ENCODE results near the gene ARHGAP19.
"Not testable (repeated sequence)": the region's sequence is repeated elsewhere in the genome, so short reads cannot be mapped to it uniquely, and the experiment has no call there.

The ARHGAP19 gene

DNA sequence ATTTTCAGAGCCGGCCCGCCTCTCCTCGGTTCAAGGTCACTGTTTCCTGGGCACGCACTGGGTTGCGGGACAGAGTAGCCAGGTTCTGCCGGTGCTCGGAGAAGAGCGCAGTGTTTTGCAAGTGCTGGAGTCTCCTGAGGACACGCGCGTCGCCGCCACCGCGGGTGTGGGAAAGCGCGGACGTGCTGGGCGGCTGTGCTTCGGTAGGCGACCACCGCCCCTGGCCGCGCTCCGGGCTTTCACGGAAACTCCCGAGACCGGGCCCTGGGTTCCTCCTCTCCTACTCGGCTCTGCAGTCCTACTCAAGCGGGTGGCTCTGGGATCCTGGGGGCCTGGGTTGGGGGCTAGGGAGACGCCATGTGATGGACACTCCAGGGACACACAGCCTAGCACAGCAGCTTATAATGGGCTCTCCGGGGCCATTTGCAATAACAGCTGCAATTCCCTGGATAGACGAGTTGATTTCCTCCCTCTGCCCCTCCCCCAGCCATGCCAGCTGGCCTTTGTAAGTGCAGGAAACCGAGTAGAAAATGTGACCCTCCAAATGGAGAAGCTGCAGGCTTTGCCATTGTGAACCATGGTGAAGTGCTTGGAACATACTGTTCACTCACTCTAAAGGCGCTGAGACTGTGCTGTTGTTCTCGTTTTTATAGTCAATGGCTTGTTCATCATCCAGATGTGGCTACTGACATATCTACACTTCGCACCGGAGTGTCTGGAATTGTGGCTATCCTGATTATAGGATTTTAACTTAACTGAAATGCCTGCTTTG is 28.8 kb upstream of the ARHGAP19 start:
- no peak for DNase-seq

DNA sequence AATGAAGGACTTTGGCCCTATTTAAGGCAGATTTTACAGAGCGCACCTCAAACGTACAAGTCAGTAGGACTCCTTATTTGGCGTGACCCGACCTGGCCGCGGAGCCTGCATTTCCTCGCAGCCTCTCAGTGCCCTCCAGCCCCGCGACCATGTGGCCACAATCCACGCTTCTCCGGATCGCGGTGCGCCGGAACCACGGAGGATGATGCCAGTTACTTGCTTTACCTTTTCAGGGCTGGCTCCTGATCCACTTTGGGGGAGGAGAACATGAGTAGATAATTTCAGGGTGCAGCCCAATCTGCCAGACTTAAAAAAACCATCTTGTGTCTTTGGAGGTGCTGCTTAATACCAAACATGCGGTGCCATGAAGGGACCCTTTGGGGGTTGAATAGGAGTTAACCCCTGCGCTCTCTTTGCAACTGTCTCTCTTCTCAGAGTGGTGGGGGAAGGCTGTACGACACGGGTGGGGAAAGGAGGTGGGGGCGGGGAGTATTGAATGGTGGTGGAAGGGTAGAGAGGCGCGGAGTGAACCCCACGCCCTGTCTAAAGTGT is 28.1 kb upstream of the ARHGAP19 start:
- no peak for DNase-seq

DNA sequence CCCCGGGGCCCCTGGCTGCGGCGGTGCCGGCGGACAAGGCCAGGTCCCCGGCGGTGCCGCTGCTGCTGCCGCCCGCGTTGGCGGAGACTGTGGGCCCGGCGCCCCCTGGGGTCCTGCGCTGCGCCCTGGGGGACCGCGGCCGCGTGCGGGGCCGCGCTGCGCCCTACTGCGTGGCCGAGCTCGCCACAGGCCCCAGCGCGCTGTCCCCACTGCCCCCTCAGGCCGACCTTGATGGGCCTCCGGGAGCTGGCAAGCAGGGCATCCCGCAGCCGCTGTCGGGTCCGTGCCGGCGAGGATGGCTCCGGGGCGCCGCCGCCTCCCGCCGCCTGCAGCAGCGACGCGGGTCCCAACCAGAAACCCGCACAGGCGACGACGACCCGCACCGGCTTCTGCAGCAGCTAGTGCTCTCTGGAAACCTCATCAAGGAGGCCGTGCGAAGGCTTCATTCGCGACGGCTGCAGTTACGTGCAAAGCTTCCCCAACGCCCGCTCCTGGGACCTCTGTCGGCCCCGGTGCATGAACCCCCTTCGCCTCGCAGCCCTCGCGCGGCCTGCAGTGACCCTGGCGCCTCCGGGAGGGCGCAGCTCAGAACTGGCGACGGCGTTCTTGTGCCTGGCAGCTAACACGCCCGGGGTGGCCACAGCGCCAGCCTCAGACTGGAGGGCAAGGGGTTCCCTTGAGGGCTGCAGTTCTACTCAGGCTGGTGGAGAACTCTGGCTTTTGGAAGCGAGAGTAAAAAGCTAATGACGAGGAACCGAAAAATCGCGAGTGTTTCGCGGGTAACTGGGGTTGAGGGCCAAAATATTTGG is 27.4 kb upstream of the ARHGAP19 start:
- DNase-seq: no peak

DNA sequence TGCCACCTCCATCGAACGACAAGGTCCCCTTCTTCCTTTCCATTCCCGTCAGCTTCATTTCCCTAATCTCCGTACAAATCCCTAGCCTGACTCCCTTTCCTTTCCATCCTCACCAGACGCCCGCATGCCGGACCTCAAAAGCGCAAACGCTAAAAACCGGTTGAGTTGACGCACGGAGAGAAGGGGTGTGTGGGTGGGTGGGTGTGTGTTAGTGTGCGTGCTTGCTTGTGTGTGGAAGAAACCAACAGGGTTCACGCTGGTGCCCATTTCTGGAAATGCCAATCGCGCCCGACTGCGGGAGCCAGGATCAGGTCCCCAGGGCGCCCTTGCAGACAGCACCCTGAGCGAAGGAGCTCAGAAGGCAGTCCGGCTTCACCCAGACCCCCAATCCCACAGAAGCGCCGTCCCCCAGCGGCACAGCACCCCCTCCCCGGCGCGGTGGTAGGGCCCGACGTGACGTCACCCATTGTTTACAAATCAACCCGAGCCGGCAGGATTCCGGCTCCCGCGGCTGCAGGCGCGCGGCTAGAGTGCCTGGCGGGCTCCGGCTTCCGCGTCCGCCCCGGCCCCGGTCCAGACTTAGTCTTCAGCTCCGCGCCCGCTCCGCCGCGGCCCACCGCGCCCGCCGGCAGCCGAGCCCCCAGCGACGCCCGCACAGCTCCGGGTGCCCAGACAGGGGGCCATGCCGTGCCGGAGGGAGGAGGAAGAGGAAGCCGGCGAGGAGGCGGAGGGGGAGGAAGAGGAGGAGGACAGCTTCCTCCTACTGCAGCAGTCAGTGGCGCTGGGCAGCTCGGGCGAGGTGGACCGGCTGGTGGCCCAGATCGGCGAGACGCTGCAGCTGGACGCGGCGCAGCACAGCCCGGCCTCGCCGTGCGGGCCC is 26.6 kb upstream of the ARHGAP19 start, which contains the start of gene FRAT1:
Gene FRAT1 (plus strand): TSS at position 500 of the 880 bp plus-strand sequence. CDS start 183 bp downstream, at position 683.
- DNase-seq: peak; percentile 42 to 84

DNA sequence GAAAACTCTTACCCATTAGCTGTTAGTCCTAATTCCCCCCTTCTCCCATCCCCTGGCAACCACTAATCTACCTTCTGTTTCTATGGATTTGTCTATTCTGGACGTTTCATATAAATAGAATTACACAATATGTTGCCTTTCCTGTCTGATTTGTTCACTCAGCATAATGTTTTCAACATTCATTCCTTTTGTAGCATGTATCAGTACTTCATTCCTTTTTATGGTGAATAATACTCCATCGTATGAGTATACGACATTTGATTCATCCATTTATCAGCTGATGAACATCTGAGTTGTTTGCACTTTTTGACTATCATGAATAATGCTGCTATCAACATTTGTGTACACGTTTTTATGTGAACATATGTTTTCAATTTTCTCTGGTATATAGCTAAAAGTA is 22.2 kb upstream of the ARHGAP19 start:
- no peak for DNase-seq

DNA sequence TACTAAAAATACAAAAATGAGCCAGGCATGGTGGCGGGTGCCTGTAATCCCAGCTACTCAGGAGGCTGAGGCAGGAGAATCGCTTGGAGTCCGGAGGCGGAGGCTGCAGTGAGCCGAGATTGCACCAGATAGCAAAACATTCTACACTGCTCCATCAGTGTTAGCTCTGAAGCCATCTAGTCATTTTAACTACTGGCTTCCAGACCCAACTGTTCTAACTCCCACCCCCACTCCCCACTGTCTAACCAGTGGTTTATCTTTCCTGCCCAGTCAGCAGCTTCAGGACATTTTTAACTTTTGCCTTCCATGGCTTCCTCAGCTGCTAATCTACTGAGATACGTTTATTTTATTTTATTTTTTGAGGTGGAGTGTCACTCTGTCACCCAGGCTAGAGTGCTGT is 20.5 kb upstream of the ARHGAP19 start:
- no peak for DNase-seq

DNA sequence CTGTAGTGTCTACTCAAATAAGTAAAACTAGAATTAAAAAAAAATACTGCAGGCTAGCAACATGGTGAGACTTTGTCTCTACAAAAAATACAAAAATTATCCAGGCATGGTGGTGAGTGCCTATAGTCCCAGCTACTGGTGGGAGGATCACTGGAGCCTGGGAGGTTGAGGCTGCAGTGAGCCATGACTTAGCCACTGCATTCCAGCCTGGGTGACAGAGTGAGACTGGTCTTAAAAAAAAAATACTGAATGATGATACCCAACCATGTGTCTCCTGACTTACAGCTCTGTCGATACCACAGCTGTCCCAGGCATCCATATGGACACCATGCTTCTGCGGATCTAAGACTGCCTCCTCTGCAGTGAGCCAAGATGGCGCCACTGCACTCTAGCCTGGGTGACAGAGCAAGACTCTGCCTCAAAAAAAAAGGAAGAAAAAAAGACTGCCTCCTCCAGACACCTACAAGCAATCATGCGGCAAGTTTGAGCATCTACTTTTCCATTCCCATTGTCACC is 18.7 kb upstream of the ARHGAP19 start:
- DNase-seq: no peak

DNA sequence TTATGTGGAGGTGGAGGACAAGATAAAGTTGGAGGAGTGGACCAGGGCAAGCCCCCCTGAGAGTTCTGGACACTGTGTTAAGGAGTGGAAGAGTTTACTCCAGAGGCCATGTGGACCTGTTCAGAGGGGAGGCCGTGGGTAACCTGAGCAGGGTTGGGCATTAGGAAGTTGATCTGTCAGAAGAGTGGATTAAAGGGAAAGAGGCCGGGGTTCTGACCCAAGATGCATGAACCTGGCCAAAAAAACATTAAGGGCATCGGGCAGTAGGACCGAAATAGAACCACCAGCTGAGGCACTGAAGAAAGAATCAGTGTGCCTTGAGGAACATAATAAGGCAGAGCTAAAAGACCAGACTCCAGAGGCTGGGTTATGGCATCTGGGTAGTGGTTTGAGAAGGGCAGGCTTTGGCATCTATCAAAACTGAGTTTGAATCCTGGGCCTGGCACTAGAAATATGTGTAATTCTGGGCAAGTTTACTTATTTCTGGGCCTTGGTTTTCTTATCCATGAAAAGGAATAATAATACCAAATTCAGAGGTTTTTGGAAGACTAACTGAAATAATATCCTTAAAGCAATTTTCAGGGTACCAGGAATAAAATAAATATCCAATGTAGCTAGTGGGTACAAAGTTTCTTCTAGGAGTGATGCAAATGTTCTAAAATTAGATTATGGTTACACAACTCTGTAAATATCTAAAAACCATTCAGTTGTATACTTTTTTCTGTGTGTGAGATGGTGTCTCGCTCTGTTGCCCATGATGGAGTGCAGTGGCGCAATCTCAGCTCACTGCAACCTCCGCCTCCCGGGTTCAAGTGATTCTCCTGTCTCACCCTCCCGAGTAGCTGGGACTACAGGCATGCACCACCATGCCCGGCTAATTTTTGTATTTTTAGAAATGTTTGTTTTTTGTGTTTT is 15.7 kb upstream of the ARHGAP19 start:
- no peak for DNase-seq

DNA sequence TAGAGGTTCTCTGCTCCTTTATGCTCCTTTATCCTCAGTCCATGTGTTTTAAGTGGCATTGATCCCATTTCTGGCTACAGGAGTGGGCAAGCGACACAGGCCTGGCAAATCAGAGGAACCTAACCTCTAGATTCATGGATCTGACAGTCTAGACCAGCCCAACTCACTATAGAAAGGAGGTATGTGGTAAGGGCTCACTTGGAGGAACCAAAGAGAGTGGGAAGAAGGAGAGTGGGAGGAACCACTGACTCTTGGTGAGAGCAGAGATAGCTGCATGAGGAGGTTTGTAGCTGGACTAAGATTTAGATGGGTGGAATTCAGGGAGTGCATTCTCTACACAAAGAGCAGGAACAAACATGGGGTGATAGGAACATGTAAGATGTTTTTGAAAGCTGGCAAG is 15.0 kb upstream of the ARHGAP19 start:
- no peak for DNase-seq

DNA sequence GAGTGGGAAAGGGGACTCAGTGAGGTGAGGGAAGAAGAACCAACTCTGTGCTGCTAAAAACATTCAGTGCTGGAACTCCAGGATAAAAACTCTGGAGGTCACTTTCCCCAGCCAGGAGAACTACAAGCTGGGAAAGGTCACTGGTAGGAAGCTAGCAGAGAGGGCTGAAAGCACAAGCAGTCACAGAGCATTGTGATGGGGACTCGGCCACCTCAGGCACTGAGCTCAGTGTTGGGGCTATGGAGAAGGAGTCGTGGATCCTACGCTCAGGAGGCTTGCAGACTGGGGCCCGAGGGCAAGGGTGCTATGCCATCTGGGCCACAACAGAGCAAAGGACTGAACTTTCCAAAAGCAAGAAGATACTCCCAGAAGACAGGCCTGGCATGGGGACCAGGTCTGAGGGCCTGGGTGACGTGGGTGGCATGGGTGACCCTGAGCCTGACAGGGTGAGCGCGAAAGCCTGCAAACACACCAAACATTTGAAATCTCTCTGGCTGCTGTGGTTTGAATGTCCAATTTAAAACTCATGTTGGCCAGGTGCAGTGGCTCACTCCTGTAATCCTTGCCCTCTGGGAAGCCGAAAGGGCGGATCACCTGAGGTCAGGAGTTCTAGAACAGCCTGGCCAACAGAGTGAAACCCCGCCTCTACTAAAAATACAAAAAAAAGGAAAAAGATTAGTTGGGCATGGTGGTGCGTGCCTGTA is 9.8 kb upstream of the ARHGAP19 start:
- no peak for DNase-seq

DNA sequence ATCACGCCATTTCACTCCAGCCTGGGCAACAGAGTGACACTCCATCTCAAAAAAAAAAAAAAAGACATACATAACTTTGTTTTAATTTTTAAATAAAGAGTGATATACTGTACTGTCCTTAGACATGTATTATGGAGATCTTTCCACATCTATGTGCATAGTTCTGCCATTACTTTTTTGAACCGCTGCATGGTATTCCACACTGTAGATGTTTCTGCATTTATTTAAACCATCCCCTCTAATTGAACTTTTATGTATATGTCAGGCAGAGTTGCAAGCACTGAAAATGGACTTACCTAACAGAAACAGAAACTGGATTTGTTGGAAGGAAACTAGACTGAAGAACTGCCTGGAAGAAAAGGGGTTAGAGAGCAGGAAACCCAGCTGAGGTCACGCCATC is 8.5 kb upstream of the ARHGAP19 start:
- DNase-seq: no peak

DNA sequence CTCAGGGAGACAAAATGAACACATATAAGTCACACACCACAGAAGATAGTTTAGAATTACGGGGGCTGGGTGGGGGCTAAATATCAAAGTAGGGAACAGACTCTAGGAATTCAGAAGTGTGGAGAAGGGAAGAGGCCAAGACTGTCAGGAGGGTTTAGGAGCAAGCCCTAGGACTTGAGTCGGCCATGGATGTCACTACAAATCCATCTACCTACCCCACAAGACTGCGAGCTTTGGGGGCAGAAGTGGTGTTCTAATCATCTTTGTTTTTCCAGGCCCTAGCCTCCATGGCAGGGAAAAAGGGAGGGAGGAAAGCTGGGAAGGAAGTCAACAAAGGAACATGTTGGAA is 5.8 kb upstream of the ARHGAP19 start:
- no peak for DNase-seq

DNA sequence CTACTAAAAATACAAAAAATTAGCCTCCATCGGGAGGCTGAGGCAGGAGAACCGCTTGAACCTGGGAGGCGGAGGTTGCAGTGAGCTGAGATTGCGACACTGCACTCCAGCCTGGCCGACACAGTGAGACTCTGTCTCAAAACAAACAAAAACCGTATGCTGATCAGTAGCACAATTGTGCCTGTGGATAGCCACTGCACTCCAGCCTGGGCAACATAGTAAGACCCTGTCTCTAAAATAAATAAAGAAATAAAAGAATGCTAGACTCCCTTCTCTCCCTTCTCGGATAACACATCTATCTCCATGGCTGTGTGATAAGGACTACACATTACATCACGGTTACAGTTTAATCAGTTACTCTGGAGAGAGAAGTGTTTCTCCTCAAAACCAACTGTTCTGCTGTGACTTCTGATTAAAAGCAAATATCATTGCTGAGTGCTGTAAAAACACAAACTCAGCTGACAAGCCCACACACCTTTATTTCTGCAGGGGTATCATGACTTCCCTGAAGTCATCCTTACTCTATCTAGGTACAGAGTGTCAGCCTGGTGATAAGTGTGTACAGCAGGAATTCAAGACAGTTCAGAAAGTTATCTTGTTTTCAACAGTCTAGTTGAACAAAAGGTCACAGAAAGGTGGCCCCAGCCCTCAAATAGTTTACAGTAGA is 5.3 kb upstream of the ARHGAP19 start:
- no peak for DNase-seq

DNA sequence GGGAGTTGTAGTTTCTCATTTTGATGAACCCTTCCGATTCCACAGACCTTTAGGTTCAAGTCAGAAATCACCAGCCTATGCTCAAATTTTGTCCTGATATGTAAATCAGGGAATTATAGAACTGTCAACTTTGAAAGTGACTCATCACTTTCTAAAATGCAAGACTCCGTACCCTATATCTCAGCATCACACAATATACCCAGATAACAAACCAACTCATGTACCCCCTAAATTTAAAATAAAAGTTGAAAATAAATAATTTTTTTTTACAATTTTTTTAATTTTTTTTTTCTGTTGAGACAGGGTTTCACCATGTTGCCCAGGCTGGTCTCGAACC is 393 bp upstream of the ARHGAP19 start:
- no peak for DNase-seq

DNA sequence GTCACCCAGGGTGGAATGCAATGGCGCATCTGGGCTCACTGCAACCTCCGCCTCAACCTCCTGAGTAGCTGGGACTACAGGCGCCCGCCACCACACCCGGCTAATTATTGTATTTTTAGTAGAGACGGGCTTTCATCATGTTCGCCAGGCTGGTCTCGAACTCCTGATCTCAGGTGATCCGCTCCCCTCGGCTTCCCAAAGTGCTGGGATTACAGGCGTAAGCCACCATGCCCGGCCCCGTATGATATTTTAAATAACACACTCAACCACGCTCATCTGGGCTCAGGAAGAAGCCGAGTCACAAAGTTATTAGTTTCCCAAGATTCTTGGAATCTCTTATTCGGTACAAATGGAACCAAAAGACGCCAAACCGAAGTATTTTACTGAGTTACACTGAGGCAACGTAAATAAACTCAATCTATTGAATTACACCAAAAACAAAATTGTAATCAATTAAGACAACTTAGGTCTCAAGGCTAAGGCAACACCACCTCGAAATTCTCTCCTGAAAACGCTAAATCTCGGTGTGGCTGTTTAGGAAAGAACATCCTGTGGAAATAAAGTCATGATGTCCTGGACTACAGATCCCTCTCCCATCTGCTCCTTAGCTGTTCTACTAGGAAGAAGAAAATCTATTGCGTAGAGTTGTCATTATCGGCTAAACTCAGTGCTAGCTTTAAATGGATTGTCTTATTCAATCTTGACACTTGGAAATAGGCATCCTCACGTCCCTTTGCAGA is 910 bp downstream of the ARHGAP19 start:
- no peak for DNase-seq

DNA sequence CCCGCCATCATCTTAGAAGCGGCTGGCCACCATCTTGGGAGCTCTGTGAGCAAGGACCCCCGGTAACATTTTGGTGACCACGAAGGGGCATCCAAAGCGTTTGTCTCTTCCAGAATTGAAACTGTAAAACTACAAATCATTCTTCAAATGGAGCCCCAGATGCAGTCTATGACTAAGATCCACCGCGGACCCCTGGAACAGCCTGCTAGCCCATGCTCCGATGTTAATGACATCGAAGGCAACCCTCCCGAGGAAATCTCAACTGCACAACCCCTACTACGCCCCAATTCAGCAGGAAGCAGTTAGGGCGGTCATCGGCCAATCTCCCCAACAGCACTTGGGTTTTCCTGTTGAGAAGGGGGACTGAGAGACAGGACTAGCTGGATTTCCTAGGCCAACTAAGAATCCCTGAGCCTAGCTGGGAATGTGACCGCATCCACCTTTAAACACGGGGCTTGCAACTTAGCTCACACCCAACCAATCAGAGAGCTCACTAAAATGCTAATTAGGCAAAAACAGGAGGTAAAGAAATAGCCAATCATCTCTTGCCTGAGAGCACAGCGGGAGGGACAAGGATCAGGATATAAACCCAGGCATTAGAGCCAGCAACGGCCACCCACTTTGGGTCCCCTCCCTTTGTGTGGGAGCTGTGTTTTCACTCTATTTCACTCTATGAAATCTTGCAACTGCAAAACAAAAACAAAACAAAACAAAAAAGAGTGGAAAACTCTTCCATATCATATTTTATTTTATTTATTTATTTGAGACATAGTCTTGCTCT is 1.7 kb downstream of the ARHGAP19 start:
- DNase-seq: not testable (repeated sequence)

DNA sequence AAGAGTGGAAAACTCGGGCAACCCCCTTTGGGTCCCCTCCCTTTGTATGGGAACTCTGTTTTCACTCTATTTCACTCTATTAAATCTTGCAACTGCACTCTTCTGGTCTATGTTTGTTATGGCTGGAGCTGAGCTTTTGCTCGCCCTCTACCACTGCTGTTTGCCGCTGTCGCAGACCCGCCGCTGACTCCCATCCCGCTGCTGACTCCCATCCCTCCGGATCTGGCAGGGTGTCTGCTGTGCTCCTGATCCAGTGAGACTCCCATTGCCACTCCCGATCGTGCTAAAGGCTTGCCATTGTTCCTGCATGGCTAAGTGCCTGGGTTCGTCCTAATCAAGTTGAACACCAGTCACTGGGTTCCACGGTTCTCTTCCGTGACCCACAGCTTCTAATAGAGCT is 2.4 kb downstream of the ARHGAP19 start:
- DNase-seq: not testable (repeated sequence)

DNA sequence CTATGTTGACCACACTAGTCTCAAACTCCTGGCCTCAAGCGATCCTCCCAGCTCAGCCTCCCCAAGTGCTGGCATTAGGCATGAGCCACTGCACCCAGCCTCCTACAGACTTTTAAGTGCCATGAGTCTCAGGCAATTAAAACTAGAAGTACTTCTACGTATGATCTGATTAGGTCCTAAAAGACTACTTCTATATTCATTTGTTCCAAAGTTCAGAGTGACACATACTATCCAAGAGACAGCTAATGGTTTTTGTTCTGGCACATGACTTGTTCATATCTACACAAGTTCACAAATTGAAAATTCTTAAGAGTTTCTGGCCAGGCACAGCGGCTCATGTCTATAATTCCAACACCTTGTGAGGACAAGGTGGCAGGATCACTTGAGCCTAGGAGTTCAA is 11.7 kb downstream of the ARHGAP19 start:
- DNase-seq: no peak

All from SW 1271 (cell line).